Gastrocnemius medialis (tissue), 4 donors: Measurements from ENCODE around the gene CD248. TPM values are rescaled to one million over a fixed set of nuclear protein-coding genes. Genes with fewer than 3 reads are reported as not detected.

Source experiments
- ATAC-seq, 2 donors: fragments of 150-250 bp; one replicate each; pipeline ENCODE4 v1.9.1; 2016
- DNase-seq, 2 donors: peaks; one replicate each; pipeline ENCODE4 v3.0.0-alpha.2; 2019
- H3K27ac ChIP-seq, 4 donors: fragments of 200-600 bp; sonication (generic); 1 replicate in 1 of 4; 2 replicates in 3 of 4; pipeline ENCODE4 v1.5.1; 2016 to 2018; ENCODE audit warnings: mild to moderate bottlenecking in 2 of 4, moderate library complexity in 1 of 4
- H3K27me3 ChIP-seq, 3 donors: fragments of 200-600 bp; sonication (generic) in 2 of 3; 1 replicate in 1 of 3; 2 replicates in 2 of 3; pipeline versions ENCODE4 v1.5.1 to v1.6.0; 2016 to 2019; ENCODE audit warnings: mild to moderate bottlenecking in 1 of 3, moderate library complexity in 1 of 3
- H3K36me3 ChIP-seq, 2 donors: fragments of 200-600 bp; sonication (generic) in 1 of 2; one replicate each; pipeline ENCODE4 v1.5.1; 2017 to 2018
- H3K4me1 ChIP-seq, 2 donors: fragments of 200-600 bp; sonication (generic) in 1 of 2; one replicate each; pipeline ENCODE4 v1.5.1; 2016 to 2017; ENCODE audit warnings: mild to moderate bottlenecking in 2 of 2
- H3K4me3 ChIP-seq, 4 donors: fragments of 200-600 bp; sonication (generic) in 3 of 4; 1 replicate in 1 of 4; 2 replicates in 3 of 4; pipeline ENCODE4 v1.5.1; 2016 to 2019; ENCODE audit warnings: mild to moderate bottlenecking in 2 of 4
- H3K9me3 ChIP-seq, 3 donors: fragments of 200-600 bp; sonication (generic) in 2 of 3; 1 replicate in 1 of 3; 2 replicates in 2 of 3; pipeline ENCODE4 v1.5.1; 2016 to 2019
- POLR2A ChIP-seq, 2 donors: fragments of 450-650 bp; IDR thresholded peaks; one replicate each; pipeline ENCODE4 v1.6.1; 2017; ENCODE audit warnings: antibody characterized with exemption in 2 of 2, mild to moderate bottlenecking in 2 of 2, moderate library complexity in 2 of 2
- in situ Hi-C, 4 donors: fragments of 200-750 bp; cut with MboI; loops; one replicate each; pipeline versions ENCODE4 v1.15.0 to v1.8.0; 2017; ENCODE audit warnings: low sequenced_read_pairs in 4 of 4
- intact Hi-C: fragments of 100-400 bp; cut with DNase I; formaldehyde crosslinking; loops from one replicate; pipeline ENCODE4 v1.15.1; 2023; ENCODE audit warnings: low total_unique reads
- total RNA-seq, 4 donors: library from RNA; depleted of rRNA; stranded (reverse); fragments of >200 nt; gene quantifications; one replicate each; pipeline versions ENCODE4 v1.1.0 to v1.2.3, GENCODE V29; 2016
- TF ChIP-seq, protein P1 (sequence below), 5 experiments: fragments of 450-650 bp in 3 of 5; fragments of 200-600 bp in 2 of 5; sonication (generic) in 2 of 5; IDR thresholded peaks in 4 of 5; conservative IDR thresholded peaks in 1 of 5; 1 replicate in 4 of 5; 2 replicates in 1 of 5; pipeline ENCODE4 v1.5.1; 2016 to 2019; ENCODE audit warnings: antibody characterized with exemption in 5 of 5, mild to moderate bottlenecking in 3 of 5, moderate library complexity in 3 of 5

The CD248 gene
- total RNA-seq, 4 donors from 2014 or later = 0.46 to 4.6 (median 2.8) TPM

DNA sequence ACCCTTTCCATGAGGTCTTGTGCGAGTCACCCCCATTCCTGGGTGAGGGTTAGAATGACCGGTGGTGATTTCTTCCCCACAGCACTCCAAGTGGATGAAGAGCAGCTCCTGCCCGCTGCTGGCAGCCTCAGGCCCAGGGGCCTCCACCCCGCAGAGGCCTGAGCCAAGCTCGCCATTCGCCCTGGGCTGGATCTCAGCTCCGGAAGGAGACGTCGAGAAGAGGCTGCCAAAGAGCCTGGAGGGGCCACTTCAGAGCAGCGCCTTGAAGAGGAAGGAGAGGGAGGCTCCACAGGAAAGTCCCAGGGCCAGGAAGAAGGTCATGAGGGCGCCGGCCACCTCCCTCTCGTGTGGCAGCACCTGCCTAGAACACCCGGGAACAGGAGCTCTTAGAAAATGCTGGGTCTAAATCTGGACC is 46.4 kb upstream of the CD248 start:
- in situ Hi-C loops (no loop called here), intact Hi-C loops (no loop called here)
- no peak for DNase-seq
- H3K4me3 ChIP-seq = no peak overlapping the region
- peaks cover 20% of the 10 kb centered on the region in 2 donors for H3K4me1 ChIP-seq
- TF ChIP-seq POLR2A (IDR thresholded peaks at IDR 0.05) = no peak
- TF ChIP-seq, protein P1, sequence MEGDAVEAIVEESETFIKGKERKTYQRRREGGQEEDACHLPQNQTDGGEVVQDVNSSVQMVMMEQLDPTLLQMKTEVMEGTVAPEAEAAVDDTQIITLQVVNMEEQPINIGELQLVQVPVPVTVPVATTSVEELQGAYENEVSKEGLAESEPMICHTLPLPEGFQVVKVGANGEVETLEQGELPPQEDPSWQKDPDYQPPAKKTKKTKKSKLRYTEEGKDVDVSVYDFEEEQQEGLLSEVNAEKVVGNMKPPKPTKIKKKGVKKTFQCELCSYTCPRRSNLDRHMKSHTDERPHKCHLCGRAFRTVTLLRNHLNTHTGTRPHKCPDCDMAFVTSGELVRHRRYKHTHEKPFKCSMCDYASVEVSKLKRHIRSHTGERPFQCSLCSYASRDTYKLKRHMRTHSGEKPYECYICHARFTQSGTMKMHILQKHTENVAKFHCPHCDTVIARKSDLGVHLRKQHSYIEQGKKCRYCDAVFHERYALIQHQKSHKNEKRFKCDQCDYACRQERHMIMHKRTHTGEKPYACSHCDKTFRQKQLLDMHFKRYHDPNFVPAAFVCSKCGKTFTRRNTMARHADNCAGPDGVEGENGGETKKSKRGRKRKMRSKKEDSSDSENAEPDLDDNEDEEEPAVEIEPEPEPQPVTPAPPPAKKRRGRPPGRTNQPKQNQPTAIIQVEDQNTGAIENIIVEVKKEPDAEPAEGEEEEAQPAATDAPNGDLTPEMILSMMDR (IDR thresholded peaks at IDR 0.05 in 4 of 5, conservative IDR thresholded peaks at IDR 0.05 in 1 of 5) = no peak
- no peak for ATAC-seq
- no peaks in the 10 kb centered on the region for H3K27me3 ChIP-seq
- H3K9me3 ChIP-seq = no peaks in the 10 kb centered on the region
- peak overlapping the region; percentile 60 to 98 (median 60) for H3K27ac ChIP-seq
- peaks cover 0 to 49% of the 10 kb centered on the region in 2 donors for H3K36me3 ChIP-seq

DNA sequence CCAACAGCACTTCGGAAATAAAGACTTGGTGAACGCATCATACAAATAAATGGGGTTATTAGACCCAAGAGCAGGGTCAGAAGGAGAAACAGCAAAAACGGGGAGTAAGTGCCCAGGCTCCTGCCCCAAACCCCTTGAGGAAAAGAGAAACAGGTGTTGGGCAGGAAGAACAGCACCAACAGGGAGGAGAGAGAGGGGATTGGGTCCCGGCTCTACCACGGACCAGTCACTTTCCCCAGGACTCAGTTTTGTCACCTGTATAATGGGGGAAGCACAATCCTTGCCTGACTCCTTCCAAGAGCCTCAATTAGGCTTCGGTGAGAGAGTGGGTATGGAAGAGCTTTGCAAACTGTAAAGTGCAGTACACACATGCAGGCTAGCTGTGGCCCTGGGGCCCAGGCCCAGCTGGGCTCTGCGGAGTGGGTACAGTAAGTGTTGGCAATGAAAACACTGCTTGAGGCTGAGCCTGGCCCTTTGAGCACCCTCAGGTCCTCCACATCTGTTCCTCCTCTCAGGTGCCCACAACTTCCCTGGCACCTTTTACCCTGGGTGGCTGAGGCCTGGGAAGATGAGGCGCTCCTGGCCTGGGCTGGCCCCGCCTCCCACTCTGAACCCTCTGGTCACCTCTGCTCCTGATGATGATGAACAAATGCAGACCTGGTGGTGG is 45.8 kb upstream of the CD248 start:
- intact Hi-C loops = no loop called here
- no peaks in the 10 kb centered on the region for H3K9me3 ChIP-seq
- H3K27me3 ChIP-seq = no peaks in the 10 kb centered on the region
- peak overlapping the region; percentile 60 to 98 (median 60) for H3K27ac ChIP-seq
- peaks cover 14% of the 10 kb centered on the region in 2 donors for H3K4me1 ChIP-seq
- in situ Hi-C loops = no loop called here
- H3K36me3 ChIP-seq = peaks cover 0 to 43% of the 10 kb centered on the region in 2 donors
- DNase-seq (no peak), ATAC-seq (no peak)
- no peak overlapping the region for H3K4me3 ChIP-seq
- TF ChIP-seq, protein P1 (IDR thresholded peaks at IDR 0.05 in 4 of 5, conservative IDR thresholded peaks at IDR 0.05 in 1 of 5) = no peak
- TF ChIP-seq POLR2A (IDR thresholded peaks at IDR 0.05) = no peak

DNA sequence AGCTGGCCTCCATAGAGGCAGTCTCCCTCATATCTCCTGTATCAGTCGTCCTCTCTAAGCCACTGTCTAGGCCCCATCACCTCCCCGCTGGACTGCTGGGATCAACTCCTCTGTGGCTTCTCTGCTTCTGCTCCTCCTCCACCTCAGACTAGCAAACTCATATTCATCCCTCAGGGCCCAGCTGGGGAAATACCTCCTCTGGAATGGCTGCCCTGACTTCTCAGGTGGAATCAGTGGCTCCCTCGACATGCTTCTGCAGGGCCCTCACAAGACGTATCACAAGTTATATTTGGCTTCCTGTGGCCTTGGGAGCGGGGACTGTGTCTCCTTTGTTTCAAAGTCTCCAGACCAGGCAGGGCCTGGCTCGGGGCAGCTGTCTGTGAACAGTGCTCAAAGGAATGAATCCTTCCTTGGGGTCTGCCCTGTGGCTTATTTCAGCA is 44.7 kb upstream of the CD248 start:
- TF ChIP-seq, protein P1 (IDR thresholded peaks at IDR 0.05 in 4 of 5, conservative IDR thresholded peaks at IDR 0.05 in 1 of 5) = no peak
- no peak for TF ChIP-seq POLR2A (IDR thresholded peaks at IDR 0.05)
- no peak overlapping the region for H3K4me3 ChIP-seq
- no peaks in the 10 kb centered on the region for H3K9me3 ChIP-seq
- no peak for DNase-seq
- no peak for ATAC-seq
- no peaks in the 10 kb centered on the region for H3K27me3 ChIP-seq
- in situ Hi-C loops = no loop called here
- H3K4me1 ChIP-seq = peaks cover 5 to 6% of the 10 kb centered on the region in 2 donors
- intact Hi-C loops = no loop called here
- H3K36me3 ChIP-seq = peaks cover 0 to 33% of the 10 kb centered on the region in 2 donors
- peak overlapping the region in 2 of 4 donors; percentile 33 to 98 for H3K27ac ChIP-seq

- H3K27ac ChIP-seq = peak overlapping the region in 1 of 4 donors; percentile 98
Observed at GRCh38 chr11:66360406-66361073, 43.7 kb upstream of the CD248 start.

More at GRCh38 chr11:66360406-66361073, 43.7 kb upstream of the CD248 start:
- in situ Hi-C loops = no loop called here
- peaks cover 0 to 5% of the 10 kb centered on the region in 2 donors for H3K4me1 ChIP-seq
- no peaks in the 10 kb centered on the region for H3K27me3 ChIP-seq
- H3K36me3 ChIP-seq = peaks cover 0 to 25% of the 10 kb centered on the region in 2 donors
- no peak for DNase-seq
- no peak for ATAC-seq
- H3K4me3 ChIP-seq = no peak overlapping the region
- intact Hi-C loops = no loop called here
- H3K9me3 ChIP-seq = no peaks in the 10 kb centered on the region
- TF ChIP-seq, protein P1 (IDR thresholded peaks at IDR 0.05 in 4 of 5, conservative IDR thresholded peaks at IDR 0.05 in 1 of 5) = no peak
- no peak for TF ChIP-seq POLR2A (IDR thresholded peaks at IDR 0.05)
